Activated naive CD8-positive, alpha-beta T cell (primary cell): ENCODE results near the gene NOTUM.

Experiments
- H3K27ac Mint-ChIP-seq: one replicate; pipeline ENCODE4 v1.8.0; 2021; ENCODE audit warnings: mixed read lengths
- H3K27me3 Mint-ChIP-seq: one replicate; pipeline ENCODE4 v1.8.0; 2021; ENCODE audit warnings: mixed read lengths
- H3K36me3 Mint-ChIP-seq: one replicate; pipeline ENCODE4 v1.8.0; 2021; ENCODE audit warnings: mixed read lengths
- H3K4me1 Mint-ChIP-seq: one replicate; pipeline ENCODE4 v1.8.0; 2021; ENCODE audit warnings: low read depth, mixed read lengths
- H3K4me3 Mint-ChIP-seq: one replicate; pipeline ENCODE4 v1.8.0; 2021; ENCODE audit warnings: mild to moderate bottlenecking, mixed read lengths
- H3K9me3 Mint-ChIP-seq: one replicate; pipeline ENCODE4 v1.8.0; 2021; ENCODE audit warnings: low read depth, mixed read lengths

NOTUM gene

GRCh38 chr17:81944858-81945257, 16.1 kb downstream of the NOTUM start:
- no peaks in the 10 kb centered on the region for H3K9me3 Mint-ChIP-seq
- no peaks in the 10 kb centered on the region for H3K27me3 Mint-ChIP-seq
- H3K36me3 Mint-ChIP-seq = no peaks in the 10 kb centered on the region
- no peak overlapping the region for H3K4me3 Mint-ChIP-seq
- H3K27ac Mint-ChIP-seq = no peak overlapping the region
- H3K4me1 Mint-ChIP-seq = no peaks in the 10 kb centered on the region

GRCh38 chr17:81942167-81942553, 18.8 kb downstream of the NOTUM start:
- Mint-ChIP-seq H3K27ac (no peak overlapping the region), H3K27me3 (no peaks in the 10 kb centered on the region), H3K4me3 (no peak overlapping the region), H3K4me1 (peaks cover 5% of the 10 kb centered on the region), H3K9me3 (no peaks in the 10 kb centered on the region), H3K36me3 (no peaks in the 10 kb centered on the region)

GRCh38 chr17:81941484-81942166, 19.4 kb downstream of the NOTUM start:
- no peak overlapping the region for H3K27ac Mint-ChIP-seq

GRCh38 chr17:81940538-81941483, 20.2 kb downstream of the NOTUM start:
- no peak overlapping the region for H3K4me3 Mint-ChIP-seq
- no peaks in the 10 kb centered on the region for H3K27me3 Mint-ChIP-seq
- H3K4me1 Mint-ChIP-seq = peaks cover 7% of the 10 kb centered on the region
- H3K9me3 Mint-ChIP-seq = no peaks in the 10 kb centered on the region
- no peaks in the 10 kb centered on the region for H3K36me3 Mint-ChIP-seq
- H3K27ac Mint-ChIP-seq = no peak overlapping the region

More at GRCh38 chr17:81941484-81942166, 19.4 kb downstream of the NOTUM start:
- Mint-ChIP-seq H3K36me3 (no peaks in the 10 kb centered on the region), H3K27me3 (no peaks in the 10 kb centered on the region), H3K4me3 (no peak overlapping the region), H3K4me1 (peaks cover 5% of the 10 kb centered on the region), H3K9me3 (no peaks in the 10 kb centered on the region)

GRCh38 chr17:81939881-81940385, 21.1 kb downstream of the NOTUM start:
- Mint-ChIP-seq H3K9me3 (no peaks in the 10 kb centered on the region), H3K27me3 (no peaks in the 10 kb centered on the region), H3K4me1 (peaks cover 10% of the 10 kb centered on the region), H3K36me3 (no peaks in the 10 kb centered on the region), H3K27ac (no peak overlapping the region), H3K4me3 (no peak overlapping the region)

GRCh38 chr17:81939218-81939617, 21.8 kb downstream of the NOTUM start:
- Mint-ChIP-seq H3K4me3 (no peak overlapping the region), H3K9me3 (no peaks in the 10 kb centered on the region), H3K36me3 (no peaks in the 10 kb centered on the region), H3K27me3 (no peaks in the 10 kb centered on the region), H3K27ac (no peak overlapping the region), H3K4me1 (peaks cover 10% of the 10 kb centered on the region)

GRCh38 chr17:81935709-81936084, 25.3 kb downstream of the NOTUM start:
- Mint-ChIP-seq H3K36me3 (no peaks in the 10 kb centered on the region), H3K27me3 (no peaks in the 10 kb centered on the region), H3K27ac (no peak overlapping the region), H3K4me3 (peak overlapping the region; percentile 88), H3K9me3 (no peaks in the 10 kb centered on the region), H3K4me1 (peaks cover 22% of the 10 kb centered on the region)

GRCh38 chr17:81934850-81935708, 25.9 kb downstream of the NOTUM start:
- H3K4me3 Mint-ChIP-seq = peak overlapping the region; percentile 88

GRCh38 chr17:81934098-81934757, 26.8 kb downstream of the NOTUM start:
- Mint-ChIP-seq H3K36me3 (no peaks in the 10 kb centered on the region), H3K9me3 (no peaks in the 10 kb centered on the region), H3K4me1 (peaks cover 22% of the 10 kb centered on the region), H3K4me3 (no peak overlapping the region), H3K27me3 (no peaks in the 10 kb centered on the region), H3K27ac (no peak overlapping the region)

More at GRCh38 chr17:81934850-81935708, 25.9 kb downstream of the NOTUM start:
- Mint-ChIP-seq H3K27me3 (no peaks in the 10 kb centered on the region), H3K9me3 (no peaks in the 10 kb centered on the region), H3K27ac (no peak overlapping the region), H3K4me1 (peaks cover 22% of the 10 kb centered on the region), H3K36me3 (no peaks in the 10 kb centered on the region)

GRCh38 chr17:81933178-81933699, 27.7 kb downstream of the NOTUM start:
- Mint-ChIP-seq H3K4me3 (no peak overlapping the region), H3K4me1 (peaks cover 22% of the 10 kb centered on the region), H3K9me3 (no peaks in the 10 kb centered on the region), H3K27me3 (no peaks in the 10 kb centered on the region), H3K27ac (no peak overlapping the region), H3K36me3 (no peaks in the 10 kb centered on the region)

GRCh38 chr17:81932333-81932983, 28.5 kb downstream of the NOTUM start:
- Mint-ChIP-seq H3K27me3 (no peaks in the 10 kb centered on the region), H3K4me1 (peaks cover 18% of the 10 kb centered on the region), H3K27ac (no peak overlapping the region), H3K9me3 (no peaks in the 10 kb centered on the region), H3K4me3 (no peak overlapping the region), H3K36me3 (no peaks in the 10 kb centered on the region)

GRCh38 chr17:81931557-81932332, 29.2 kb downstream of the NOTUM start:
- Mint-ChIP-seq H3K4me3 (no peak overlapping the region), H3K4me1 (peaks cover 17% of the 10 kb centered on the region), H3K27me3 (no peaks in the 10 kb centered on the region), H3K9me3 (no peaks in the 10 kb centered on the region), H3K27ac (no peak overlapping the region), H3K36me3 (no peaks in the 10 kb centered on the region)

- Mint-ChIP-seq H3K27ac (no peak overlapping the region), H3K36me3 (no peaks in the 10 kb centered on the region), H3K4me1 (peaks cover 22% of the 10 kb centered on the region), H3K27me3 (no peaks in the 10 kb centered on the region), H3K9me3 (no peaks in the 10 kb centered on the region), H3K4me3 (peak overlapping the region; percentile 35)
Measured at GRCh38 chr17:81931189-81931556, 29.8 kb downstream of the NOTUM start.
